HepG2 (cell line): ENCODE results near the gene ACSF3. TPM values are rescaled to one million over a fixed set of nuclear protein-coding genes. Genes with fewer than 3 reads are reported as not detected.

Experiments used
- ATAC-seq: fragments of 200-7000 bp; cut with Tn5 transposase; 3 replicates; pipeline ENCODE4 v1.9.1; 2020; ENCODE audit warnings: mild to moderate bottlenecking, moderate library complexity
- BruUV-seq: library from RNA; stranded (reverse); fragments of 400-500 nt; replicated peaks from 2 replicates; lab custom pipeline; 2021; lab: Mats Ljungman, UMichigan
- CTCF ChIA-PET: fragments of 300-600 bp; formaldehyde crosslinking; extraction: SDS; loops from one replicate; lab custom pipeline; 2021; ENCODE audit warnings: low total read pairs, inconsistent platforms, low intra/inter-chr PET ratio; lab: Yijun Ruan, JAX
- POLR2A ChIA-PET: fragments of 350-600 bp; sonication (Branson Sonifier 250); formaldehyde crosslinking; loops from one replicate; lab custom pipeline; 2020; ENCODE audit warnings: antibody characterized with exemption, inconsistent platforms; lab: Yijun Ruan, JAX
- DNase-seq: peaks from one replicate; pipeline ENCODE4 v3.0.0-alpha.2; 2015; ENCODE audit warnings: low spot score
- FAIRE-seq: peaks from 3 replicates; lab custom pipeline; 2011; peaks lifted over from hg19 to GRCh38; lab: Jason Lieb, UNC
- H2AFZ ChIP-seq: one replicate; pipeline ENCODE4 v1.6.1; 2011; ENCODE audit warnings: low read length, inconsistent platforms
- H3K27ac ChIP-seq: fragments of 300-600 bp; 3 replicates; pipeline ENCODE4 v1.8.0; 2011; ENCODE audit warnings: mixed run types, mild to moderate bottlenecking, mixed read lengths, low read length, inconsistent platforms; ENCODE audit not compliant: insufficient read depth; ENCODE audit errors: extremely low read length
- H3K27me3 ChIP-seq, 2 experiments: fragments of 200-600 bp in 1 of 2; 2 replicates in 1 of 2; 3 replicates in 1 of 2; pipeline versions ENCODE4 v1.6.0 to v1.8.0; 2011; ENCODE audit warnings: low read length in 2 of 2, mild to moderate bottlenecking in 2 of 2, moderate library complexity in 2 of 2, inconsistent platforms in 1 of 2; ENCODE audit not compliant: insufficient read depth in 2 of 2, control insufficient read depth in 1 of 2
- H3K36me3 ChIP-seq, 2 experiments: fragments of 200-600 bp in 1 of 2; replicated peaks in 1 of 2; 2 replicates in 1 of 2; 3 replicates in 1 of 2; pipeline versions ENCODE4 v1.5.1 to v1.8.0; 2011; ENCODE audit warnings: low read length in 2 of 2, inconsistent platforms in 1 of 2; ENCODE audit not compliant: insufficient read depth in 2 of 2, control insufficient read depth in 1 of 2
- H3K4me1 ChIP-seq: 2 replicates; pipeline ENCODE4 v1.5.1; 2012; ENCODE audit warnings: low read length, inconsistent platforms; ENCODE audit not compliant: insufficient read depth
- H3K4me2 ChIP-seq: 2 replicates; pipeline ENCODE4 v1.6.0; 2011; ENCODE audit warnings: low read depth, low read length, inconsistent platforms
- H3K4me3 ChIP-seq, 3 experiments: fragments of 200-600 bp in 1 of 3; sonication (generic), shearing (Covaris generic) in 1 of 3; replicated peaks in 1 of 3; 2 replicates each; pipeline ENCODE4 v1.5.1; 2011 to 2016; ENCODE audit warnings: low read length in 3 of 3, inconsistent platforms in 2 of 3, low read depth in 2 of 3, mild to moderate bottlenecking in 2 of 3, control low read depth in 1 of 3, mixed read lengths in 1 of 3; ENCODE audit not compliant: insufficient read depth in 1 of 3
- H3K79me2 ChIP-seq: one replicate; pipeline ENCODE4 v1.6.1; 2011; ENCODE audit warnings: low read length, inconsistent platforms; ENCODE audit not compliant: insufficient read depth
- H3K9ac ChIP-seq: 2 replicates; pipeline ENCODE4 v1.6.0; 2011; ENCODE audit warnings: mild to moderate bottlenecking, low read depth, low read length, inconsistent platforms; ENCODE audit not compliant: insufficient read depth
- H3K9me3 ChIP-seq: 2 replicates; pipeline ENCODE4 v1.5.1; 2012; ENCODE audit warnings: mild to moderate bottlenecking, low read length
- H4K20me1 ChIP-seq: 2 replicates; pipeline ENCODE4 v1.6.0; 2011; ENCODE audit warnings: inconsistent platforms, mild to moderate bottlenecking, low read length, moderate library complexity; ENCODE audit not compliant: insufficient read depth
- BHLHE40 ChIP-seq: IDR thresholded peaks from 2 replicates; pipeline ENCODE4 v1.6.1; 2011; ENCODE audit warnings: low read length, improper control_type of control experiment
- CBX2 ChIP-seq, 2 experiments: fragments of 200-600 bp in 1 of 2; sonication (generic); formaldehyde crosslinking in 1 of 2; IDR thresholded peaks; 2 replicates each; pipeline versions ENCODE4 v1.7.0 to v1.8.1; 2018 to 2022; ENCODE audit warnings: low read depth in 2 of 2, low read length in 1 of 2, mild to moderate bottlenecking in 1 of 2, missing genetic modification reagents in 1 of 2
- ETV5 ChIP-seq: IDR thresholded peaks from 2 replicates; pipeline ENCODE4 v1.6.1; 2018; ENCODE audit warnings: missing biosample characterization, missing genetic modification reagents, inconsistent platforms, borderline replicate concordance
- FIP1L1 ChIP-seq: fragments of 200-400 bp; formaldehyde crosslinking; IDR thresholded peaks from 2 replicates; pipeline ENCODE4 v1.6.1; 2018; ENCODE audit warnings: low read depth, mild to moderate bottlenecking, low read length, moderate library complexity, borderline replicate concordance; ENCODE audit not compliant: insufficient read depth
- FOXO1 ChIP-seq: sonication (generic); formaldehyde crosslinking; IDR thresholded peaks from 2 replicates; pipeline ENCODE4 v1.4.0; 2020; ENCODE audit warnings: missing genetic modification reagents
- KMT2A ChIP-seq: sonication (generic); formaldehyde crosslinking; IDR thresholded peaks from 2 replicates; pipeline ENCODE4 v1.4.0; 2020; ENCODE audit warnings: missing genetic modification reagents
- RBFOX2 ChIP-seq: fragments of 200-400 bp; formaldehyde crosslinking; IDR thresholded peaks from 2 replicates; pipeline ENCODE4 v1.6.1; 2017; ENCODE audit warnings: low read depth, mild to moderate bottlenecking, low read length
- U2AF2 ChIP-seq: fragments of 200-400 bp; formaldehyde crosslinking; IDR thresholded peaks from 2 replicates; pipeline ENCODE4 v1.6.1; 2017; ENCODE audit warnings: low read depth, mild to moderate bottlenecking, low read length
- ZNF33A ChIP-seq: sonication (generic); formaldehyde crosslinking; IDR thresholded peaks from 2 replicates; pipeline ENCODE4 v1.5.1; 2020; ENCODE audit warnings: missing genetic modification reagents, mild to moderate bottlenecking, moderate library complexity, borderline replicate concordance
- ZNF33B ChIP-seq: sonication (generic); formaldehyde crosslinking; IDR thresholded peaks from 2 replicates; pipeline ENCODE4 v1.5.1; 2020; ENCODE audit warnings: mild to moderate bottlenecking, missing genetic modification reagents
- ZNF446 ChIP-seq: sonication (generic); formaldehyde crosslinking; IDR thresholded peaks from 2 replicates; pipeline ENCODE4 v1.5.0; 2020; ENCODE audit warnings: mild to moderate bottlenecking, missing genetic modification reagents
- ZNF7 ChIP-seq: IDR thresholded peaks from 2 replicates; pipeline ENCODE4 v1.6.1; 2016; ENCODE audit warnings: missing biosample characterization, missing genetic modification reagents
- ZNF775 ChIP-seq: sonication (generic); formaldehyde crosslinking; IDR thresholded peaks from 2 replicates; pipeline ENCODE4 v1.4.0; 2020; ENCODE audit warnings: missing genetic modification reagents, mild to moderate bottlenecking, moderate library complexity, borderline replicate concordance
- WGBS: methylation state at CpG from one replicate; pipeline ENCODE4 v1.1.6; 2017; ENCODE audit warnings: low lambda C conversion rate; 5-methylcytosine and 5-hydroxymethylcytosine counted together
- in situ Hi-C: cut with HindIII; loops from 2 replicates; pipeline ENCODE4 v1.10.0; 2017; ENCODE audit warnings: low pct_unique_long_range_greater_than_20kb; ENCODE audit not compliant: extremely low pct_ligation_motif_present
- intact Hi-C: fragments of 100-400 bp; cut with micrococcal nuclease; formaldehyde crosslinking; loops from one replicate; pipeline ENCODE4 v1.10.0; 2022; ENCODE audit not compliant: unreplicated experiment
- polyA plus RNA-seq, 8 experiments: library from polyadenylated mRNA; depleted of rRNA in 3 of 8; stranded (reverse) in 7 of 8; unstranded in 1 of 8; fragments of >200 nt; fragmentation: Illumina TruSeq in 4 of 8; extraction: Trizol in 4 of 8; gene quantifications; 2 replicates each; pipeline versions ENCODE4 v1.2.1 to v1.2.3, GENCODE V29; 2011 to 2016; ENCODE audit warnings: low read depth in 4 of 8, missing spikeins in 1 of 8, mixed read lengths in 1 of 8; ENCODE audit not compliant: insufficient read depth in 1 of 8
- total RNA-seq, 5 experiments: library from RNA; depleted of rRNA; stranded (reverse); fragments of >200 nt; fragmentation: Illumina TruSeq; extraction: Trizol; gene quantifications; 2 replicates each; pipeline ENCODE4 v1.2.3, GENCODE V29; 2016; ENCODE audit warnings: low read depth in 1 of 5
- TF ChIP-seq, protein P1 (sequence below): sonication (generic); formaldehyde crosslinking; IDR thresholded peaks from 2 replicates; pipeline ENCODE4 v1.8.0; 2022; ENCODE audit warnings: missing genetic modification reagents, mild to moderate bottlenecking, borderline replicate concordance
- TF ChIP-seq, protein P2 (sequence below): IDR thresholded peaks from 2 replicates; pipeline ENCODE4 v1.6.1; 2016
- TF ChIP-seq, protein P3 (sequence below): sonication (generic); formaldehyde crosslinking; IDR thresholded peaks from 2 replicates; pipeline ENCODE4 v1.4.0; 2020; ENCODE audit warnings: mild to moderate bottlenecking, missing genetic modification reagents

The ACSF3 gene
- total and polyA plus RNA-seq, 2 of the 13 experiments (the other 11 are each of a cell fraction or from before 2014, with no cell fraction given): 14.9 to 30.6 TPM

- no peaks in the 10 kb centered on the region for H3K27me3 ChIP-seq
- H3K4me1 ChIP-seq: peaks cover 61% of the 10 kb centered on the region
- ATAC-seq: peak; percentile 4; the same call in 1 of the 3 replicates
- no peaks in the 10 kb centered on the region for H3K9me3 ChIP-seq
- intact Hi-C loops (no loop called here), in situ Hi-C loops (no loop called here)
- no peak for DNase-seq
- peak; percentile 21 for FAIRE-seq
- no TSS peak for BruUV-seq
- no peak overlapping the region for H2AFZ ChIP-seq
- CTCF ChIA-PET: no interaction called here
- H3K9ac ChIP-seq: no peak overlapping the region
- H3K36me3 ChIP-seq: peaks cover 26 to 38% of the 10 kb centered on the region in 2 experiments
- no peak overlapping the region for H3K27ac ChIP-seq
- H3K4me3 ChIP-seq: no peak overlapping the region; a peak in 1 of 6 replicates
- WGBS: 91% methylated on average over 26 of the region's 26 CpGs
- POLR2A ChIA-PET: no interaction called here
- H3K79me2 ChIP-seq: peaks cover 39% of the 10 kb centered on the region
- H4K20me1 ChIP-seq: peaks cover 12% of the 10 kb centered on the region; the same call in 1 of the 2 replicates
- H3K4me2 ChIP-seq: peak overlapping the region; percentile 57; the same call in 1 of the 2 replicates
- TF ChIP-seq ZNF33A (no peak), FIP1L1 (no peak), KMT2A (CRISPR knock-in tag) (no peak), RBFOX2 (0 out of 2 replicates have a peak, but pooled peaks have one; percentile 24), U2AF2 (no peak), ZNF775 (CRISPR knock-in tag) (no peak), ZNF446 (CRISPR knock-in tag) (no peak), ZNF33B (CRISPR knock-in tag) (no peak), FOXO1 (CRISPR knock-in tag) (no peak), ETV5 (CRISPR knock-in tag) (no peak), BHLHE40 (no peak), ZNF7 (no peak), CBX2 (IDR thresholded peaks at IDR 0.05; ENCODE audit: low read depth, low read length) (no peak), CBX2 (CRISPR knock-in tag; IDR thresholded peaks at IDR 0.05; ENCODE audit: low read depth) (no peak)
- TF ChIP-seq, protein P1, sequence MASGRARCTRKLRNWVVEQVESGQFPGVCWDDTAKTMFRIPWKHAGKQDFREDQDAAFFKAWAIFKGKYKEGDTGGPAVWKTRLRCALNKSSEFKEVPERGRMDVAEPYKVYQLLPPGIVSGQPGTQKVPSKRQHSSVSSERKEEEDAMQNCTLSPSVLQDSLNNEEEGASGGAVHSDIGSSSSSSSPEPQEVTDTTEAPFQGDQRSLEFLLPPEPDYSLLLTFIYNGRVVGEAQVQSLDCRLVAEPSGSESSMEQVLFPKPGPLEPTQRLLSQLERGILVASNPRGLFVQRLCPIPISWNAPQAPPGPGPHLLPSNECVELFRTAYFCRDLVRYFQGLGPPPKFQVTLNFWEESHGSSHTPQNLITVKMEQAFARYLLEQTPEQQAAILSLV: no peak
- TF ChIP-seq, protein P2, sequence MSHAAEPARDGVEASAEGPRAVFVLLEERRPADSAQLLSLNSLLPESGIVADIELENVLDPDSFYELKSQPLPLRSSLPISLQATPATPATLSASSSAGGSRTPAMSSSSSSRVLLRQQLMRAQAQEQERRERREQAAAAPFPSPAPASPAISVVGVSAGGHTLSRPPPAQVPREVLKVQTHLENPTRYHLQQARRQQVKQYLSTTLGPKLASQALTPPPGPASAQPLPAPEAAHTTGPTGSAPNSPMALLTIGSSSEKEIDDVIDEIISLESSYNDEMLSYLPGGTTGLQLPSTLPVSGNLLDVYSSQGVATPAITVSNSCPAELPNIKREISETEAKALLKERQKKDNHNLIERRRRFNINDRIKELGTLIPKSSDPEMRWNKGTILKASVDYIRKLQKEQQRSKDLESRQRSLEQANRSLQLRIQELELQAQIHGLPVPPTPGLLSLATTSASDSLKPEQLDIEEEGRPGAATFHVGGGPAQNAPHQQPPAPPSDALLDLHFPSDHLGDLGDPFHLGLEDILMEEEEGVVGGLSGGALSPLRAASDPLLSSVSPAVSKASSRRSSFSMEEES (CRISPR knock-in tag): no peak
- TF ChIP-seq, protein P3, sequence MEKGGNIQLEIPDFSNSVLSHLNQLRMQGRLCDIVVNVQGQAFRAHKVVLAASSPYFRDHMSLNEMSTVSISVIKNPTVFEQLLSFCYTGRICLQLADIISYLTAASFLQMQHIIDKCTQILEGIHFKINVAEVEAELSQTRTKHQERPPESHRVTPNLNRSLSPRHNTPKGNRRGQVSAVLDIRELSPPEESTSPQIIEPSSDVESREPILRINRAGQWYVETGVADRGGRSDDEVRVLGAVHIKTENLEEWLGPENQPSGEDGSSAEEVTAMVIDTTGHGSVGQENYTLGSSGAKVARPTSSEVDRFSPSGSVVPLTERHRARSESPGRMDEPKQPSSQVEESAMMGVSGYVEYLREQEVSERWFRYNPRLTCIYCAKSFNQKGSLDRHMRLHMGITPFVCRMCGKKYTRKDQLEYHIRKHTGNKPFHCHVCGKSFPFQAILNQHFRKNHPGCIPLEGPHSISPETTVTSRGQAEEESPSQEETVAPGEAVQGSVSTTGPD (CRISPR knock-in tag): no peak
These were observed 5.2 kb downstream of the ACSF3 start for GRCh38 chr16:89098767-89099430.
